DOHH2 (cell line): ENCODE measurements around the gene ATE1.
"Not testable (repeated sequence)": the region's sequence is repeated elsewhere in the genome, so short reads cannot be mapped to it uniquely, and the experiment has no call there.

Source experiments
- H3F3A ChIP-seq: fragments of 200-600 bp; sonication (generic), shearing (Covaris generic); 2 replicates; pipeline ENCODE4 v1.6.0; 2016; ENCODE audit warnings: antibody characterized with exemption, mild to moderate bottlenecking; ENCODE audit not compliant: control insufficient read depth, insufficient read depth
- H3K27ac ChIP-seq: fragments of 200-600 bp; sonication (generic); 2 replicates; pipeline ENCODE4 v1.5.1; 2014; ENCODE audit warnings: low read depth, mild to moderate bottlenecking, low read length, moderate library complexity
- H3K27me3 ChIP-seq: fragments of 200-600 bp; sonication (generic); 2 replicates; pipeline ENCODE4 v1.6.1; 2014; ENCODE audit warnings: mild to moderate bottlenecking, low read length, mixed read lengths; ENCODE audit not compliant: control insufficient read depth
- H3K36me3 ChIP-seq: fragments of 200-600 bp; sonication (generic); 2 replicates; pipeline ENCODE4 v1.6.1; 2014; ENCODE audit warnings: mild to moderate bottlenecking, low read length, moderate library complexity, mixed read lengths; ENCODE audit not compliant: control insufficient read depth
- H3K4me1 ChIP-seq: fragments of 200-600 bp; sonication (generic); 2 replicates; pipeline ENCODE4 v1.6.1; 2014; ENCODE audit warnings: mild to moderate bottlenecking, low read length, mixed read lengths; ENCODE audit not compliant: control insufficient read depth
- H3K4me2 ChIP-seq: fragments of 200-600 bp; sonication (generic); 2 replicates; pipeline ENCODE4 v1.6.0; 2014; ENCODE audit warnings: mild to moderate bottlenecking, low read length, moderate library complexity
- H3K4me3 ChIP-seq: fragments of 200-600 bp; sonication (generic); 2 replicates; pipeline ENCODE4 v1.5.1; 2014; ENCODE audit warnings: mild to moderate bottlenecking, low read length, mixed read lengths
- H3K79me2 ChIP-seq: fragments of 200-600 bp; sonication (generic); 2 replicates; pipeline ENCODE4 v1.6.1; 2014; ENCODE audit warnings: mild to moderate bottlenecking, low read length, mixed read lengths; ENCODE audit not compliant: control insufficient read depth
- H3K9me2 ChIP-seq: fragments of 200-600 bp; sonication (generic); replicated peaks from 2 replicates; pipeline ENCODE4 v1.6.1; 2014; ENCODE audit warnings: mild to moderate bottlenecking, low read length, mixed read lengths; ENCODE audit not compliant: control insufficient read depth
- H3K9me3 ChIP-seq: fragments of 200-600 bp; sonication (generic); 2 replicates; pipeline ENCODE4 v1.6.1; 2014; ENCODE audit warnings: antibody characterized with exemption, low read length, mixed read lengths; ENCODE audit not compliant: control insufficient read depth, insufficient read depth
- H4K20me1 ChIP-seq: fragments of 200-600 bp; sonication (generic); 2 replicates; pipeline ENCODE4 v1.6.0; 2014; ENCODE audit warnings: low read depth, mild to moderate bottlenecking, antibody characterized with exemption, low read length, moderate library complexity; ENCODE audit not compliant: control insufficient read depth, insufficient read depth
- EZH2phosphoT487 ChIP-seq: fragments of 200-600 bp; sonication (generic); IDR thresholded peaks from 2 replicates; pipeline ENCODE4 v1.6.1; 2017; ENCODE audit warnings: borderline replicate concordance, mild to moderate bottlenecking, antibody characterized with exemption, low read length, moderate library complexity, mixed read lengths
- TF ChIP-seq, protein P1 (sequence below): fragments of 200-600 bp; sonication (generic); IDR thresholded peaks from one replicate; pipeline ENCODE4 v1.5.1; 2014; ENCODE audit warnings: antibody characterized with exemption, mild to moderate bottlenecking, low read depth, low read length; ENCODE audit not compliant: poor library complexity, severe bottlenecking

The ATE1 gene

DNA sequence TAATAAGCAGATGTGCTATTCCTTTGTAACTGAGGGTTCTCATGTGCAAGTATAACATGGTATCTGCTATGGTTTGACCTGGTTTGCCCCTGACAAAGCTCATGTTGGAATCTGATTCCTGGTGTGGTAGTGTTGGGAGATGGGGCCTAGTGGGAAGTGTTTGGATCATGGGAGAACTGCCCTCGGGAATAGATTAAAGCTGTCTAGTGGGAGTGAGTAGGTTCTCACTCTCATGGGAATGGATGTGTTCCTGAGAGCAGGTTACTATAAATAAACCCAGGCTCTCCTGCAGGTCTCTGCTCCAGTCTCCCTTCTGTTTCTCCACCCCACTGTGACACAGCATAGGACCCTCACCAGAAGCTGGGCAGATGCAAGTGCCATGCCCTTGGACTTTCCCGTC lies 97.7 kb downstream of the ATE1 start:
- Histone ChIP-seq H3K4me3 (no peak overlapping the region), H3K4me1 (no peaks in the 10 kb centered on the region), H3K27ac (no peak overlapping the region), H3F3A (no peaks in the 10 kb centered on the region; the same call in 1 of the 2 replicates), H3K9me2 (no peaks in the 10 kb centered on the region), H3K27me3 (no peaks in the 10 kb centered on the region), H3K36me3 (peaks cover 14% of the 10 kb centered on the region), H4K20me1 (no peaks in the 10 kb centered on the region), H3K9me3 (no peaks in the 10 kb centered on the region), H3K79me2 (no peaks in the 10 kb centered on the region), H3K4me2 (no peak overlapping the region)
- TF ChIP-seq, protein P1, sequence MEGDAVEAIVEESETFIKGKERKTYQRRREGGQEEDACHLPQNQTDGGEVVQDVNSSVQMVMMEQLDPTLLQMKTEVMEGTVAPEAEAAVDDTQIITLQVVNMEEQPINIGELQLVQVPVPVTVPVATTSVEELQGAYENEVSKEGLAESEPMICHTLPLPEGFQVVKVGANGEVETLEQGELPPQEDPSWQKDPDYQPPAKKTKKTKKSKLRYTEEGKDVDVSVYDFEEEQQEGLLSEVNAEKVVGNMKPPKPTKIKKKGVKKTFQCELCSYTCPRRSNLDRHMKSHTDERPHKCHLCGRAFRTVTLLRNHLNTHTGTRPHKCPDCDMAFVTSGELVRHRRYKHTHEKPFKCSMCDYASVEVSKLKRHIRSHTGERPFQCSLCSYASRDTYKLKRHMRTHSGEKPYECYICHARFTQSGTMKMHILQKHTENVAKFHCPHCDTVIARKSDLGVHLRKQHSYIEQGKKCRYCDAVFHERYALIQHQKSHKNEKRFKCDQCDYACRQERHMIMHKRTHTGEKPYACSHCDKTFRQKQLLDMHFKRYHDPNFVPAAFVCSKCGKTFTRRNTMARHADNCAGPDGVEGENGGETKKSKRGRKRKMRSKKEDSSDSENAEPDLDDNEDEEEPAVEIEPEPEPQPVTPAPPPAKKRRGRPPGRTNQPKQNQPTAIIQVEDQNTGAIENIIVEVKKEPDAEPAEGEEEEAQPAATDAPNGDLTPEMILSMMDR, result no peak
- no peak for TF ChIP-seq EZH2phosphoT487

GRCh38 chr10:121828045-121828444 lies 99.8 kb downstream of the ATE1 start:
- no peaks in the 10 kb centered on the region for H3K79me2 ChIP-seq
- H3K27me3 ChIP-seq, result no peaks in the 10 kb centered on the region
- 0 out of 2 replicates have a peak, but pooled peaks cover 6% of the 10 kb centered on the region for H3K4me1 ChIP-seq
- no peaks in the 10 kb centered on the region for H3K9me2 ChIP-seq
- no peak overlapping the region for H3K27ac ChIP-seq
- no peak overlapping the region for H3K4me3 ChIP-seq
- no peaks in the 10 kb centered on the region for H4K20me1 ChIP-seq
- H3K4me2 ChIP-seq, result no peak overlapping the region
- no peak for TF ChIP-seq EZH2phosphoT487
- TF ChIP-seq, protein P1, result no peak
- H3K36me3 ChIP-seq, result peaks cover 8% of the 10 kb centered on the region
- peaks cover 5% of the 10 kb centered on the region for H3F3A ChIP-seq
- no peaks in the 10 kb centered on the region for H3K9me3 ChIP-seq

DNA sequence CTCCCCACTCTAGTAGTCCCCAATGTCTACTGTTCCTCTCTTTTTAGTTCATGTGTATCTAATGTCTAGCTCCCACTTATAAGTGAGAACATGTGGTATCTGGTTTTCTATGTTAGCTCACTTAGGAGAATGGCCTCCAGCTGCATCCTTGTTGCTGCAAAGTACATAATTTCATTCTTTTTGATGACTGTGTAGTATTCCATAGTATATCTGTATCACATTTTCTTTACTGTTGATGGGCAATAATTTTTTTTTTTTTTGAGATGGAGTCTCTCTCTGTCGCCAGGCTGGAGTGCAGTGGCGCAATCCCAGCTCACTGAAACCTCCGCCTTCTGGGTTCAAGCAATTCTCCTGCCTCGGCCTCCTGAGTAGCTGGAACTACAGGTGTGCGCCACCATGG lies 101.1 kb downstream of the ATE1 start:
- not testable (repeated sequence) for H3K36me3 ChIP-seq, H3F3A ChIP-seq, H3K9me3 ChIP-seq, H4K20me1 ChIP-seq, H3K27me3 ChIP-seq, H3K4me3 ChIP-seq, H3K79me2 ChIP-seq, H3K27ac ChIP-seq, H3K4me2 ChIP-seq, H3K9me2 ChIP-seq
- H3K4me1 ChIP-seq, result peaks cover 13% of the 10 kb centered on the region

GRCh38 chr10:121823993-121824463 lies 103.8 kb downstream of the ATE1 start:
- H3K36me3 ChIP-seq, result peaks cover 8% of the 10 kb centered on the region
- no peak overlapping the region for H3K27ac ChIP-seq

More at GRCh38 chr10:121823993-121824463, 103.8 kb downstream of the ATE1 start:
- TF ChIP-seq, protein P1, result peak; percentile 86
- TF ChIP-seq EZH2phosphoT487, result no peak
- H3K9me3 ChIP-seq, result no peaks in the 10 kb centered on the region
- no peaks in the 10 kb centered on the region for H3K9me2 ChIP-seq
- H4K20me1 ChIP-seq, result no peaks in the 10 kb centered on the region
- H3K4me1 ChIP-seq, result peaks cover 13% of the 10 kb centered on the region
- no peak overlapping the region for H3K4me2 ChIP-seq
- peaks cover 5% of the 10 kb centered on the region for H3F3A ChIP-seq
- no peaks in the 10 kb centered on the region for H3K79me2 ChIP-seq
- H3K4me3 ChIP-seq, result no peak overlapping the region
- H3K27me3 ChIP-seq, result no peaks in the 10 kb centered on the region
